ENCODE data around the gene FOSL2.
"Not testable (repeated sequence)": the region's sequence is repeated elsewhere in the genome, so short reads cannot be mapped to it uniquely, and the experiment has no call there.

FOSL2 gene

DNA sequence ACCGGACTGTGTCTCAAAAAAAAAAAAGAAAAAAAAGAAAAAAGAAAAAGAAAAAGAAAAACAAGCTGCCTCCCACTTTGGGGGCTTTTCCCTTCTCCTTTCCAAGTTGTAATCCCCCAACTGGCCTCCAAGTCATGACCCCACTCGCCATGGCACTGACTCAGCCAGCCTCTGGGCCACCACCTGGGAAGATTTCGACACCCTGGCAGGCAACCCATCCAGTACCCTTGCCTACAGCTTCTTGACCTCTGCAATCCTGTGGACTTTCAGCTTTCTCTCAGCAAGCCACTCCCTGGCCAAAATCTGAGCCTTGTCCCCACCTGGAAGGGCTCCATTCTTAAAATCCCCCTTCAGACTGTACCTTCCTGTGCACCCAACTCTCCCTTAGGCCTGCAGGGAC lies 22.3 kb upstream of the FOSL2 start:
- no peak for DNase-seq (ENCODE audit: low read depth)
- no peak overlapping the region for H3K4me3 ChIP-seq (ENCODE audit: low read depth, low read length)

DNA sequence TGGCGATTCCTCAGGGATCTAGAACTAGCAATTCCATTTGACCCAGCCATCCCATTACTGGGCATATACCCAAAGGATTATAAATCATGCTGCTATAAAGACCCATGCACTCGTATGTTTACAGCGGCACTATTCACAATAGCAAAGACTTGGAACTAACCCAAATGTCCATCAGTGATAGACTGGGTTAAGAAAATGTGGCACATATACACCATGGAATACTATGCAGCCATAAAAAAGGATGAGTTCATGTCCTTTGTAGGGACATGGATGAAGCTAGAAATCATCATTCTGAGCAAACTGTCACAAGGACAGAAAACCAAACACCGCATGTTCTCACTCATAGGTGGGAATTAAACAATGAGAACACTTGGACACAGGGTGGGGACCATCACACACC lies 20.9 kb upstream of the FOSL2 start:
- H3K4me3 ChIP-seq (ENCODE audit: low read depth, low read length); DNase-seq (ENCODE audit: low read depth): not testable (repeated sequence)

DNA sequence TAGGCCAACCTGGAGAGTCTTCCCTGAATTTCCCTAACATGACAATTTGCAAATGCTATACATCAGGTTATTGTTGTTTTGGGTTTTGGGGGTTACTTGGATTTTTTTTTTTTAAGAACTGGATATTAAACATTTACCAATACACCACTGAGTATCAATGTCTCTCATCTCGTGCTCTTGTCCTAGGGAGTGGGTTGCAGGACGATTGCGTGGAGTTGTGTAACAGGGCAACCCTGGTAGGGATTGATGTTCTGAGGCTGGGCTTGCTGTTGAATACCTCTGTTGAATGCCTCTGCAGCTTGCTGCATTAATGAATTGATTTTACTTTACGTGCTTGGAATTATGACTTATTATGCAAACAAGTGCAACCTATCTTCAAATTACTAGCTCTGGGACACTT lies 18.8 kb upstream of the FOSL2 start:
- no peak overlapping the region for H3K4me3 ChIP-seq (ENCODE audit: low read depth, low read length)
- DNase-seq (ENCODE audit: low read depth) = no peak

DNA sequence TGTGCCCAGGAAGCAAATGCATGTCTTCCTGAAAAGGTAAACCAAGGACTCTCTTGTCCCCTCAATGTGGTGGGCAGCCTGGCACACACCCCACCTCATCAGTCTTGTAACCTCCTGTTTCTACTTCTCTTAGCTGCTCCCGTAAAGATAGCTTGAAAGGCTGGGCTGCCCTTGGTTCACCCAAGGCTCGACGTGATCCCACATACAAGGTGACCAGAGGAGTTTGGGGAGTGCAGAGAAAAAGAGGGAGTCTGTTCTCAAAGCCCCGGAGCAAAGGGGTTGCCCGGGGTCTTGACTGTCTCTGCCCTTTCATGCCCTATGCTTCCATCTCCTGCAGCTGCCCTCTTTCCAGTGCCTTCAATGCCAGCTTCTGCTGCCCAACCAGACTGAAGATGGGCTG lies 18.3 kb upstream of the FOSL2 start:
- H3K4me3 ChIP-seq (ENCODE audit: low read depth, low read length) = no peak overlapping the region
- no peak for DNase-seq (ENCODE audit: low read depth)

DNA sequence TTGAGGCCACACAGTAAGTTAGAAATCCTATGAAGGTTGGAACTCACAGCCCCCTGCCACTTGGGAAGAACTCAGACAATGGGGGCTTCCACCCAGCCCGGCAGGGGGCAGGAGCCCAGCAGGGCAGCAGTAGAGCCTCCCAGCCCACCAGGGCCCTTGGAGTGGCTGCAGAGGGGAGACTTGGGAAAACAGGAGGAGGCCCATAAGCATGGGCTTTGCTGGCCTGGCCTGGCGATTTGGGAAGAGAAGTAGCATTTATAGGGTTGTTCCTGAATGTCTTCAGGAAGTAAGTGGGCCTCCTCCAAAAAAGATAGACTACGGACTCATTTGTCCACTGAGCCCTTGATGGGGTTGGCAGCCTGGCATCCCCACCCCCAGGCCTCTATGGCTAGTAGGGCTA lies 17.4 kb upstream of the FOSL2 start:
- no peak for DNase-seq (ENCODE audit: low read depth)
- H3K4me3 ChIP-seq (ENCODE audit: low read depth, low read length) = no peak overlapping the region

DNA sequence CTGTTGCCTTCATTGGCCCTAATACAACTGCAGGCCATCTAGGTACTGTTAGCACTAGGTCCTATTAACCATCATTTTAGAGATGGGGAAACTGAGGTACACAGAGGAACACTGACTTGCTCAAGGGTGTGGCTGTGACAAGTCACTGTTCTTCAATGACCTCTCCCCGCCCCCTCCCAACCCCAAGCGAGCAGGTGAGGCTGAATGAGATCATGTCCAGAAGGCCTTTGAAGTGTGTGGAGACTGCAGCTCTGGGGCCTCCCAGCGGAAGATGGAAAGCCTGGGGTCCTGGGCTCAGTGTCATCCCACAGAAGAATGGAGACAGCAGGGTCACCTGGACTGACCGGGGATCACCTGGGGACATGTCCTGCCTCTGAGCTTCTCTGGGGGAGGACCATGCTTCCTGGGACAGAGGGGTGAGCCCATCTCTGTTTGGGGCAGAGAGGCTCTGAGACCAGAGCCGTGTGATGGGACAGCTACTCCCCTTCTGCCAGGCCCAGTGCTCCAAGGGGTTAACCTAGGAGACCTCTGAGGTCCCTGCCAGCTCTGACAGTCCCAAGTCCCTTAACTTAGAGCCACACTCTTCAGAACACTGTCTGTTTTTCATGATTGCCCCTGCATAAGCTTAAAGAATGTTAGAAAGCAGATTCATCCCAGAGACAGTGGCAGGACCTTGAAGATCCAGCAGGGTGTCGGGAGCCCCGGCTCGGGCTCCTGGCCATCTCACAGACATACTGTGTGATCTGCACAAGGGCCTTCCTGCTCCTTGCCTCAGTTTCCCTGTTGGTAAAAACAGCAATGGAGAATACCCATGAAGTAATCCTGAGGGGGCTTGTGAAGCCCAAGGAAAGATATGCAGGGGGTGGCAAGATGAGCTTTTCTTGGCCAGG lies 16.7 kb upstream of the FOSL2 start:
- no peak overlapping the region for H3K4me3 ChIP-seq (ENCODE audit: low read depth, low read length)
- no peak for DNase-seq (ENCODE audit: low read depth)

DNA sequence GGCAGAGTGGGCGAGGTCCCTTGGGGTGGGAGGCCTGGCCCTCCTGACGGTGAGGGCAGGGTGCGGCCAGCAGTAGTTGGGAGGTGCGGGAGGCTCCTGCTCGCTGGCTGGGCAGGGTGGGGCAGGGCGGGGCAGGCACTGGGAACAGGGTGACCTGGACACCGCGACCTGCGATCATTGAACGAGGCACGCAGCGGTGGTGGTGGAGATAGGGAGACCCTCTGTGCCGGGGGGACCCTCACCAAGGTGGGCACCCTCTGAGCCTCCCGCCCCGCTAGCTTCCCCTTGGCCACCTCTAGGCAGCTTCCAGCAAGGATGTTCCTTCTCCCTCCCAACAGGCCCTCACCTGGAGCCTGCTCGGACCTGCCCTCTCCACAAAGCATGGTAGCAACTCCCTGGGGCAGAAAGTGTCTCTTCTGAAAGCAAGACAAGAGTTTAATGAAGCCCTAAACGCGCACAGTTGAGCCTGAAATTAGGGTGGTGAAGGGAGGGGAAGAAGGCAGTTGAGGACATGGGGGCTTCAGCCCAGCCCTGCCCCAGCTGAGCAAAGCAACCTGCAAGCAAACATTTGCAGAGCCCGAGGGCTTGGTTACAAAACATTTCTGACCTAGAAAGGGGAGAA lies 15.4 kb upstream of the FOSL2 start:
- no peak for DNase-seq (ENCODE audit: low read depth)
- no peak overlapping the region for H3K4me3 ChIP-seq (ENCODE audit: low read depth, low read length)

DNA sequence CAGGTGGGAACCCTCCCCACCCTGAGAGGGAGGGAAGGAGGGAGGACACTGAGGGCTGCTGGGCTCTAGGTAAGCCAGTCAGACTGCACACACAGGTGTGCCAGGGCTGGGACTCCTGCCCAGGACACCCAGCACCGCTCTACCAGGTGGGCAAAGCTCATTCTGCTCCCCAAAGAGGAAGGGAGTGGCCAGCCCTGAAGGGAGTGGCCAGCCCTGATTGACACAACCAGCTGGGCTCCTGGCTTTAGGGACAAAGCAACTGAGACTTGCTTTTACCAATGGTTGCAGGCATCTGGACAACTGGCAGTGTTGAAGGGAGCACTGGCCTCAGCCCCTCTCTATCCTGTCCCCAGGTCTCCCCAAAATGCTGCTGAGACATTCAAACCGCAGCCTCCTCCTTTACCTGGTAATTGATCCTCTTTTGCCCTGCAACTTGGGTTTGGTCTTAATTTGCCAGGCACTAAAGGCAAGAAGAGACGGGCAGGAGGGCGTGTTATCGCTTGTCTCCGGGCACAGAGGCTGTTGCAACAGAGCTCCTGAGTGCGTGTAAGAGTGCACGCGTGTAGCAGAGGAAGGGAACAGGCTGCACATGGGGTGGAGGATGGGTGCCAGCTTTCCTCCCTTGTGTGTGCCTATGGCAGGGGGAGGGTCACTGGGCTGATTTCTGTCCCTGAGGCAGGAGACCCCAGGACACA lies 14.5 kb upstream of the FOSL2 start:
- H3K4me3 ChIP-seq (ENCODE audit: low read depth, low read length) = no peak overlapping the region
- DNase-seq (ENCODE audit: low read depth) = no peak

DNA sequence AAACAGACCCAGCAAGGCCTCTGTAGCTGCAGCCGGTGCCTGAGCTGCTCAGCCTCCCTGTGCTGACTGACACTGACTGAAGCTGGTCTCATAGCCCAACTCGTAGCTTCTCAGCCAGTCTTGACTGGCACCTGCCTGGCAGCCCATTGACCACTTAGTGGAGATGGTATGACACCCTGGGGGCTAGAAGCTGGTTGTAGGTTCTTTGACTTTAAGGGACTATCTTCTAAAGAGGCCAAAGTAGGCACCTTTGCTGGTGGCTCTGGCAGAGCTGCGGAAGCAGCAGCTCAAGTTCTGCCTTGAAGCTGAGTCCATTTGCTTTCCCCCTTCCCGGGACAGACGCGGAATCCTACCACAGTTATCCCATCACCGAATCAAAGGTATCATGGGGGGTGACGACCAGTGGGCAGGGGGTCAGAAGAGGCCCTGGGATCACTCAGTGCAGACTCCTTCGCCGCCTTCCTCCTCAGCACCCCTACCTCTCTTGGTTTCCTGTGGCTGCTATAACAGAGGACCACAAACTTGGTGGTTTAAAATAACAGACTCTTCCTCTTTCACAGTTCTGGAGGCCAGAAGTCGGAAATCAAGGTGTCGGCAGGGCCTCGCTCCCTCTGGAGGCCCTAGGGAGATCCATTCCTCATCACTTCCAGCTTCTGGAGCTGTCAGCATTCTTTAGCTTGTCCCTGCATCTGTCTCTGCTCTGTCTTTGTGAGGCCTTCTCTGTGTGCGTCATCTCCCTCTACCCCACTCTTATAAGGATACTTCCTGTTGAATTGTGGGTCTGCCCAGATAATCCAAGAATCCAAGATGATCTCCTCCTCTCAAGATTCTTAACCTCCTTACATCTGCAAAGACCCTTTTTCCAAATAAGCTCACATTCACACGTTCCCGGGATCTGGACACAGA lies 13.7 kb upstream of the FOSL2 start:
- H3K4me3 ChIP-seq (ENCODE audit: low read depth, low read length) = no peak overlapping the region
- no peak for DNase-seq (ENCODE audit: low read depth)

DNA sequence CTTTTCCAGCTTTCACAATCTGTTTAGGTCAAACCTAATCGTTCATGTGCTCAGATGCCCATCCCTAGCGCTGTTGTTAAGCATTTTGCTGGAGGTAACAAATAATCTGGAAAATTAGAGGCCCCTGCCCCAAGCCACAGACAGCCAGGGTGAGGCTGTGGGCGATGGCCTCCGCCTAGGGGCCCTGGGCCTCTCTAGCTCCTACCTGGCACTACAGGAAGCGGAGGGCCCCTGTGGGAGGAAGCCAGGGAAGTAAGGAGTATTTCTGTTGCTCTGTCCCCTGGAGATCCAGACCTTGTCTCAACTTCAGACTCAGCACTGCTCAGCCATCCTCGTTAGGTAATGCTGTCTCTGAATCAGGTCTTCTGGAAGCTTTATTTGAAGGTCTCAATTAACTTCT lies 12.4 kb upstream of the FOSL2 start:
- no peak for DNase-seq (ENCODE audit: low read depth)
- no peak overlapping the region for H3K4me3 ChIP-seq (ENCODE audit: low read depth, low read length)

DNA sequence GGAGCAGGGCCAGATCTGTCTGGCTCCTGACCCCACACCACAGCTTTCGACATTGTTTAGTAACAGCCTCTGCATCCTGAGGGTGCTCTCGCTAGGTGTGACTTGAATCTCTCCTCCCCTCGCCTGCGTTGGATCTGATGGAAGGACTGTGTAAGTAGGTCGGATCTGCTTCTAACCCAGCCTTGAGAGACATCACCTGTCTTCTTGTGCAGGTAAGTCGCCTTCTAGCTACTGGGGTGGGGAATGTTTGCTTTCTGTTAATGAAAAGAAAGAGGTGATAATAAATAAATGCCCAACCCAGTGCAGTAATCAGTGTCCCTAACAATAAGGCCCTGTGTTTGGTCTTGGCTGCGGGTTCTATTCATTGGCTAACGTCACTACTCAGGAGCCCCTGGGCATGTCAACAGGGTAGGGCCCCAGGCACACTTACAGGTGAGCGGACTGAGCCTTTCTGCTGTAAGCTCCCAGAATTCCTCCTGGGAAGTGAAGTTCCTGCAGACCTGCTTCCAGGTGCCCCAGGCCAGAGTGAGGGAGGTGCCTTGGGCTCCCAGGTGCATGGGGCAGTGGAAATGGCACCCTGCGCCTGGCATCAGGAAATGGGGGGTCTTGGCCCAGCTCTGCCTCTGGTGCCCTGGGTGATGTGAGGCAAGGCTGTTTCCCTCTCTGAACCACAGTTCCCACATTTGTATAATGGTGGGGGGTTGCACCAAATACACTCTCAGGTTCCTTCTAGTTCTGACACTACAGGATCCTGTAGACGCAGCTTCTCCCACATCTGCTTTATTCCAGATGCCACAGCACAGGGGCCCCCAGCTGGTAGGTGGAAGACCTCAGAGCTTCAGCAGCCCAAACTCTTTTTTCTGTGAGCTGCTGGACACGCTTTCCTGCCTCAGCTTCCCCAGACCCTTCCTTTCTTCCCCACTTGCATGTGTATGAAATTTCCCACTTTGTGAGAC lies 11.2 kb upstream of the FOSL2 start:
- no peak for DNase-seq (ENCODE audit: low read depth)

DNA sequence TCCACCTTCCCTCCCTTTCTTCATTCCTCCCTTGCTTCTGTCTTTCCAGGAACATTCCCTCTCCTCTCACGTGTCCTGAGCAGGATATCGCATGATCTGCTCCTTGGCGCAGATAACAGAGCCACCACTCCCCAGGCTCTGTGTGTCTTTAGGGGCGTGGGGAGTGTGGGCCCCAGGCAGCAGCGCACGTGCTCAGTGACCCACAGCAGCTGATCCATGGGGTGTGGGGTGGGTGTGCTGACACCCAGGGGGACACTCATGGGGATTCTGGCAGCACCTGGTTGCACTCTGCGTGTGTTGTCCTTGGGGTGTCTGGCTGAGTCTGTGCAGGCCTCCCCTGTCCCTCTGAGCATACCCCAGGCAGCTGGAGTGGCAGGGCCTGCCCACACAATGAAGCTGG lies 9.9 kb upstream of the FOSL2 start:
- no peak overlapping the region for H3K4me3 ChIP-seq (ENCODE audit: low read depth, low read length)
- no peak for DNase-seq (ENCODE audit: low read depth)

More for the DNA sequence above, 11.2 kb upstream of the FOSL2 start:
- H3K4me3 ChIP-seq (ENCODE audit: low read depth, low read length) = no peak overlapping the region

DNA sequence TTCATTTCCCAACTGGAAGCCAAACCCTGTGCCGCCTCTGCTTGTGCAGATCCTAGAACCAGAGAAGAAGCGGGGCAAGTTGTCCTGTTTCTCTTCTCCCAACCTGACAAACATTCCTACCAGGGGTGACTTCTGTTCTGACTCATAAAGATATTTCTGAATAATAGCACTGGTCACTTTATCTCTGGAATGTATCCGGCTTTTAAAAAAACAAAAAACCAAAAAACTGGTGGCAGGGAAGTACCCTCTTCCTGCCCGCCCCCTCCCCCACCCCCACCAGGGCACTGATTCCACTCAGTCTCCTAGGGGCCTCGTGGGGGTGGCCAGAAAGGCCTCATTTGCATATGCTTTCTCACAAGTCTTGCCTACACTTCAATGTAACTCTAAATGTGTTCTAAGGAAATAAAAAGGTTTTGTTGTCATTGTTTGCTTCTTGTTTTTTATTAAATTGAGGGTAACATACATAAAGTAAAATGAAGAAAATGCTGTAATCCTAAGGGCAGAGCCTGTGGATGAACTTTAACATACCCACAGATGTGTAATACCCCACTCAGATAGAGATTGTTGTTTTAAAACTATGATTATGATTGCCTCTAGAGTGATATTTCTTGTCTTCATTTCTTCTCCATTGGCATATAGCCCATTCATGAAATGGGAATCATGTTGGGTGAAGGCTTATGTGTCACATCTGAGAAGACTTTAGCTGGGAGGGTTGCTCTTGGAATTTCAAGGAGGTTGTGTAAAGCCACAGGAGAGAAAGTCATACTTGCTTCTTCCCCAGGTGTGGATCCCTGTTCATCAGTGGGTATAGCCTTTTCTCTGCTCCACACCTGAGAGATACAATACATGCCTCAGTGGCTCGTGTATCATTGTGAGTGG lies 5.3 kb upstream of the FOSL2 start:
- DNase-seq (ENCODE audit: low read depth) = no peak
- no peak overlapping the region for H3K4me3 ChIP-seq (ENCODE audit: low read depth, low read length)

DNA sequence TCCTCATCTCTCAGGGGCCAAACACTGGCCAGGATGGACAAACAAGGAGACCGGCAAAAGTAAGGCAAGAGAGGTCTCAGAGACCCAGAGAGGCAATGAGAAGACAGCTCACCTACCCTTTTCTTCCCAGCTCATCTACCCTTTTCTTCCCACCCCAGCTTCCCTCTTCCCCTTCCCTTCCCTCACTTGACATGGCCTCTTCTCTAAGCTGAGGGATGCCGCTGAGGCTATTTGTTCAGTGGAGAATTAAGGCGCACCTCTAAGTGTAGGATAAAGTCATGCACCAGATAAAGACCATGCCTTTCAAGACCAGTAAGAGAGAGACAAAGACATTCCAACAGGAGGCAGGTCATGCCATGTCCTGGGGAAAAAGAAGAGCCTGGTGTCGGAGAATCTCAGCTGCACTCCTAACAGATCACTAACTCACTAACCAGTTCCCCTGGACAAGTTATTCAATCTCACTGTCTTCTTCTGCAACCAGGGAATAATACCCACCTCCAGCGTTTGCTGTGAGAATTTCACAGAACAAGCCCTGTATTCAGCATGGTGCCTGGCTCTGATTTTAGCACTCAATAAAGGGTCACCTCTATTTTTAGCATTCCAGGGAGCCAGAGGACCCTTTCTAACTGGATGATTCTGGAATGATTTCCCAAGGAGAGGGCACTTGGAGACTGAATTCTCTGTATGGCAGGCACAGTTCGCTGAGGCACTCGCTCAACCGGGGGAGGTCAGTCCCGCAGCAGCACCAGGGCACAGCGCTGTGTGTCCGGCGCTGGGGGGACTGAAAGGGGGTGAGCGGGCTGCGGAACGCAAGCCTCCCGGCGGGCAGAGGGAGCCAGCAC lies 3.0 kb upstream of the FOSL2 start:
- no peak for DNase-seq (ENCODE audit: low read depth)
- peak overlapping the region; percentile 67 for H3K4me3 ChIP-seq (ENCODE audit: low read depth, low read length)

DNA sequence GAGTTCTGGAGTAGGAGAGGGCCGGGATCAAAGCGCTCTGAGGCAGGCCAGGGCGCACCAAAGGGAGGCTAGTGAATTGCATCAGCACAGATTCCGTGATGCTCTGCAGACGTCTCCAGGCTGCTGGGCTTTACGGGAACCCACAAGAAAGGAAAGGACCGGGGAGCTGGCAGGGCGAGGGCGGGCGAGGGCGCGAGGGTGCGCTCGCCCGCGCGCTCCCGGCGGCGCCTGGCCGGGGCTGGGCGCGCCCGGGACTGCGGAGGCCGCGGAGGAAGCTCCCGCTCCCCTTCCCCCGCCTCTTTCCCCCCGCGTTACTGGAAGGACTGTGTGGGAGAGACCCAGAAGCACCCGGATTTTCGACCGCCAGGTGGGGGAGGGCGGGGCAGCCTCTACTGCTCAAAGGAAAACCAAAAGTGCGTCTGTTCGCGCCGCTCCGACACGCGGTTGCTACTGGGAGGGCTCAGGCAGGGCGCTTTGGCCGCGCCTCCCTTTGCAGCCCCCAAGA lies 2.4 kb upstream of the FOSL2 start:
- DNase-seq (ENCODE audit: low read depth) = peak; percentile 93
- H3K4me3 ChIP-seq (ENCODE audit: low read depth, low read length) = peak overlapping the region; percentile 67

DNA sequence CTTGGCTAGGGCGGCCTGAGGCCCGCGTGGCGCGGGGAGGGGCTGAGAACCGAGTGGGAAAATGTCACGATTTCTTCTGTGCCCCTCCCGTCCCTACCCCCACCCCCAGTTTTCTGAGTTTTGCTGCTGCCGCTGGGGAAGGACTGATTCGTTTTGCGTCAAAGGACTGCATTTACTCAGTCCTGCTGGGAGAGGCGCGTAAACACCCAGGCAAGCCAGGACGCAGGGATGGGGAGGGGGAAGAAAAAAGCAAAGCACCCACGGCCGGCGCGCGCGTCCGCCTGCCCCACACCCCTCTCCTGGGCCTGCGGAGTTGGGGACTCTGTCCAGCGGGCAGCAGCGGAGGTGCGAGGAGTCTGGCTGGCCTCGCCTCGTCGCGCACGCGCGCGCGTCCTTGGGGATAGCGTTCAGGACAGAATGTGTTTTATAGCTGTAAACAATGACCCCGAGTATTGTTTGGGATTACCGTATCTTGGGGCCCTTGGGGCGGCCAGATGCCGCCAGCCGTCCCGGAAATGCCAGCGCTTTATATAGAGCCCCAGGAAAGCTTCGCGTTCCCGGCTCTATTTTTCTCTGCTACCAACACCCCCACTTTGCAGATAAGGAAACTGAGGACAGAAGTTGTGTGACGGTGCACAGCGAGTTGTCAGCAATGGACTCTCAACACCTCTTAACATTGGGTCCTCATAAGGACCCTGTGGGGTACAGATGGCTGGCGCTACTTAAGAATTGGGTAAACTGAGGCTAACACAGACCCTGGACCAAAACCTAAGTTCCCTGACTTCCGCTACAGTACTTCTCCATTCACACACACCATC lies 1.7 kb upstream of the FOSL2 start:
- peak overlapping the region; percentile 67 for H3K4me3 ChIP-seq (ENCODE audit: low read depth, low read length)
- DNase-seq (ENCODE audit: low read depth) = peak; percentile 83
